IMR-90 (cell line): ENCODE results near the gene SLC35F1. TPM values are rescaled to one million over a fixed set of nuclear protein-coding genes. Genes with fewer than 3 reads are reported as not detected.

Source experiments
- ATAC-seq: fragments of 200-7000 bp; cut with Tn5 transposase; 2 replicates; pipeline ENCODE4 v1.9.1; 2020; ENCODE audit warnings: low read depth, mild to moderate bottlenecking, moderate library complexity
- BruUV-seq: library from RNA; stranded (reverse); fragments of 400-500 nt; replicated peaks from 2 replicates; lab custom pipeline; 2021; lab: Mats Ljungman, UMichigan
- CTCF ChIA-PET: fragments of 300-600 bp; formaldehyde crosslinking; extraction: SDS; loops from one replicate; lab custom pipeline; 2021; ENCODE audit warnings: antibody characterized with exemption; lab: Yijun Ruan, JAX
- POLR2A ChIA-PET: fragments of 300-600 bp; sonication (Branson Sonifier 250); formaldehyde crosslinking; loops from one replicate; lab custom pipeline; 2022; ENCODE audit warnings: antibody characterized with exemption; ENCODE audit not compliant: unreplicated experiment; lab: Charles Lee
- DNase-seq: peaks from one replicate; pipeline ENCODE4 v3.0.0; 2013
- H2AFZ ChIP-seq: replicated peaks from 2 replicates; pipeline ENCODE3; 2013; ENCODE audit warnings: low read length, mild to moderate bottlenecking; ENCODE audit not compliant: poor library complexity
- H2AK5ac ChIP-seq: 2 replicates; pipeline ENCODE4 v1.6.1; 2013; ENCODE audit warnings: low read depth, low read length, inconsistent platforms
- H2AK9ac ChIP-seq: replicated peaks from 2 replicates; pipeline ENCODE3; 2013; ENCODE audit warnings: mild to moderate bottlenecking, low read depth, low read length, moderate library complexity; ENCODE audit not compliant: poor library complexity
- H2BK120ac ChIP-seq: 2 replicates; pipeline ENCODE4 v1.6.1; 2013; ENCODE audit warnings: low read depth, low read length, inconsistent platforms
- H2BK15ac ChIP-seq: 3 replicates; pipeline ENCODE4 v1.6.1; 2013; ENCODE audit warnings: low read depth, low read length, inconsistent platforms
- H2BK20ac ChIP-seq: 2 replicates; pipeline ENCODE4 v1.6.1; 2013; ENCODE audit warnings: low read depth, mild to moderate bottlenecking, inconsistent platforms, low read length, moderate library complexity
- H2BK5ac ChIP-seq: 2 replicates; pipeline ENCODE4 v1.6.1; 2013; ENCODE audit warnings: mild to moderate bottlenecking, low read depth, low read length, inconsistent platforms; ENCODE audit not compliant: poor library complexity, severe bottlenecking
- H3K14ac ChIP-seq: replicated peaks from 2 replicates; pipeline ENCODE4 v1.6.1; 2013; ENCODE audit warnings: low read depth, low read length, inconsistent platforms
- H3K18ac ChIP-seq: 2 replicates; pipeline ENCODE4 v1.6.1; 2013; ENCODE audit warnings: low read depth, low read length, control low read depth
- H3K23ac ChIP-seq: 2 replicates; pipeline ENCODE4 v1.6.1; 2013; ENCODE audit warnings: low read depth, low read length, inconsistent platforms
- H3K27ac ChIP-seq: 2 replicates; pipeline ENCODE4 v1.5.1; 2013; ENCODE audit warnings: mild to moderate bottlenecking, control low read depth, low read length; ENCODE audit not compliant: insufficient read depth
- H3K27me3 ChIP-seq: 2 replicates; pipeline ENCODE4 v1.6.1; 2013; ENCODE audit warnings: low read length; ENCODE audit not compliant: control insufficient read depth, insufficient read depth
- H3K36me3 ChIP-seq: 2 replicates; pipeline ENCODE4 v1.6.1; 2013; ENCODE audit warnings: low read length, mixed read lengths; ENCODE audit not compliant: control insufficient read depth, insufficient read depth
- H3K4ac ChIP-seq: 2 replicates; pipeline ENCODE4 v1.6.1; 2013; ENCODE audit warnings: low read depth, low read length, inconsistent platforms
- H3K4me1 ChIP-seq: 2 replicates; pipeline ENCODE4 v1.6.1; 2013; ENCODE audit warnings: low read length, mixed read lengths; ENCODE audit not compliant: control insufficient read depth, insufficient read depth
- H3K4me2 ChIP-seq: 2 replicates; pipeline ENCODE4 v1.6.1; 2013; ENCODE audit warnings: low read depth, mild to moderate bottlenecking, control low read depth, low read length, moderate library complexity
- H3K4me3 ChIP-seq: 2 replicates; pipeline ENCODE4 v1.5.1; 2013; ENCODE audit warnings: low read depth, mild to moderate bottlenecking, control low read depth, low read length, moderate library complexity; ENCODE audit not compliant: insufficient read depth
- H3K56ac ChIP-seq: 2 replicates; pipeline ENCODE4 v1.6.1; 2013; ENCODE audit warnings: low read length, inconsistent platforms; ENCODE audit not compliant: insufficient read depth; ENCODE audit errors: extremely low read depth
- H3K79me1 ChIP-seq, 2 experiments: 2 replicates each; pipeline ENCODE4 v1.6.1; 2013; ENCODE audit warnings: low read length in 2 of 2, inconsistent platforms in 1 of 2, low read depth in 1 of 2
- H3K9ac ChIP-seq: 2 replicates; pipeline ENCODE4 v1.6.1; 2013; ENCODE audit warnings: low read depth, low read length, control low read depth
- H3K9me1 ChIP-seq: 2 replicates; pipeline ENCODE4 v1.6.1; 2013; ENCODE audit warnings: low read length, inconsistent platforms; ENCODE audit not compliant: insufficient read depth
- H3K9me3 ChIP-seq: 2 replicates; pipeline ENCODE4 v1.6.1; 2013; ENCODE audit warnings: low read length; ENCODE audit not compliant: control insufficient read depth, insufficient read depth
- H4K20me1 ChIP-seq: 2 replicates; pipeline ENCODE4 v1.6.1; 2013; ENCODE audit warnings: low read length, inconsistent platforms; ENCODE audit not compliant: insufficient read depth
- H4K5ac ChIP-seq: 2 replicates; pipeline ENCODE4 v1.6.1; 2013; ENCODE audit warnings: mild to moderate bottlenecking, low read depth, low read length, control low read depth
- H4K8ac ChIP-seq, 2 experiments: 2 replicates each; pipeline ENCODE4 v1.6.1; 2013; ENCODE audit warnings: low read depth in 2 of 2, low read length in 2 of 2, control low read depth in 1 of 2, inconsistent platforms in 1 of 2
- H4K91ac ChIP-seq: 2 replicates; pipeline ENCODE4 v1.6.1; 2013; ENCODE audit warnings: low read depth, low read length, inconsistent platforms; ENCODE audit not compliant: insufficient read depth
- BHLHE40 ChIP-seq: fragments of 150-350 bp; IDR thresholded peaks from 2 replicates; pipeline ENCODE4 v1.6.1; 2016; ENCODE audit warnings: mild to moderate bottlenecking, low read depth, low read length
- CEBPB ChIP-seq: IDR thresholded peaks from 2 replicates; pipeline ENCODE4 v1.6.1; 2012; ENCODE audit warnings: low read depth, low read length, improper control_type of control experiment
- CHD1 ChIP-seq: IDR thresholded peaks from 2 replicates; pipeline ENCODE4 v1.6.1; 2012; ENCODE audit warnings: low read depth, low read length, improper control_type of control experiment
- CTCF ChIP-seq: conservative IDR thresholded peaks from 2 replicates; pipeline ENCODE4 v1.5.1; 2012; ENCODE audit warnings: mild to moderate bottlenecking, low read depth, low read length, improper control_type of control experiment
- ELK1 ChIP-seq: fragments of 150-350 bp; IDR thresholded peaks from 2 replicates; pipeline ENCODE4 v1.6.1; 2016; ENCODE audit warnings: low read depth, mild to moderate bottlenecking, low read length, moderate library complexity, borderline replicate concordance
- FOS ChIP-seq: fragments of 150-350 bp; IDR thresholded peaks from 2 replicates; pipeline ENCODE4 v1.6.1; 2016; ENCODE audit warnings: low read depth, low read length
- MAFK ChIP-seq: IDR thresholded peaks from 2 replicates; pipeline ENCODE4 v1.6.1; 2012; ENCODE audit warnings: low read depth, low read length, improper control_type of control experiment
- MAZ ChIP-seq: IDR thresholded peaks from 2 replicates; pipeline ENCODE4 v1.6.1; 2012; ENCODE audit warnings: low read depth, mild to moderate bottlenecking, low read length, improper control_type of control experiment, moderate library complexity, borderline replicate concordance
- MXI1 ChIP-seq: IDR thresholded peaks from 2 replicates; pipeline ENCODE4 v1.6.1; 2012; ENCODE audit warnings: low read depth, mild to moderate bottlenecking, low read length, moderate library complexity, borderline replicate concordance
- NFE2L2 ChIP-seq: fragments of 150-350 bp; IDR thresholded peaks from 2 replicates; pipeline ENCODE4 v1.6.1; 2016; ENCODE audit warnings: low read depth, mild to moderate bottlenecking, low read length
- POLR2A ChIP-seq: IDR thresholded peaks from 2 replicates; pipeline ENCODE4 v1.6.1; 2012; ENCODE audit warnings: mild to moderate bottlenecking, low read depth, low read length
- RAD21 ChIP-seq: IDR thresholded peaks from 2 replicates; pipeline ENCODE4 v1.6.1; 2012; ENCODE audit warnings: low read length, improper control_type of control experiment
- RCOR1 ChIP-seq: IDR thresholded peaks from 2 replicates; pipeline ENCODE4 v1.6.1; 2012; ENCODE audit warnings: mild to moderate bottlenecking, low read length, improper control_type of control experiment; ENCODE audit not compliant: insufficient replicate concordance
- RFX5 ChIP-seq: IDR thresholded peaks from 2 replicates; pipeline ENCODE4 v1.8.0; 2012; ENCODE audit warnings: low read depth, mild to moderate bottlenecking, low read length, moderate library complexity
- SMC3 ChIP-seq: fragments of 150-350 bp; IDR thresholded peaks from 2 replicates; pipeline ENCODE4 v1.6.1; 2016; ENCODE audit warnings: low read depth, mild to moderate bottlenecking, antibody characterized with exemption, low read length, moderate library complexity
- USF2 ChIP-seq: fragments of 150-350 bp; IDR thresholded peaks from 2 replicates; pipeline ENCODE4 v1.6.1; 2017; ENCODE audit warnings: mild to moderate bottlenecking, antibody characterized with exemption, low read length, low read depth
- WGBS, 2 experiments: methylation state at CpG; one replicate each; pipeline versions ENCODE4 v1.1.5 to v1.1.7; 2013; ENCODE audit warnings: missing lambda C conversion rate in 2 of 2; ENCODE audit not compliant: insufficient read length in 1 of 2; ENCODE audit errors: extremely low coverage in 2 of 2; 5-methylcytosine and 5-hydroxymethylcytosine counted together
- dilution Hi-C: fragments of 300-500 bp; cut with HindIII; formaldehyde crosslinking; loops from one replicate; pipeline ENCODE4 v1.14.3; 2018; ENCODE audit warnings: low sequenced_read_pairs; ENCODE audit not compliant: unreplicated experiment
- in situ Hi-C: fragments of 300-500 bp; cut with MboI; formaldehyde crosslinking; loops from 3 replicates; pipeline ENCODE4 v1.14.3; 2019; ENCODE audit warnings: low sequenced_read_pairs, inconsistent platforms, mixed read lengths
- intact Hi-C: fragments of 100-400 bp; cut with micrococcal nuclease; formaldehyde crosslinking; loops from 2 replicates; pipeline ENCODE4 v1.10.0; 2022
- polyA plus RNA-seq, 3 experiments: library from polyadenylated mRNA; depleted of rRNA; stranded (reverse); fragments of >200 nt; gene quantifications; 2 replicates each; pipeline ENCODE4 v1.2.3, GENCODE V29; 2012; ENCODE audit warnings: low replicate concordance in 1 of 3
- total RNA-seq: library from RNA; depleted of rRNA; stranded (reverse); fragments of >200 nt; gene quantifications from 2 replicates; pipeline ENCODE4 v1.2.3, GENCODE V29; 2012

SLC35F1 gene
- total and polyA plus RNA-seq, 2 of the 4 experiments (the other 2 are of a cell fraction): not detected

- Histone ChIP-seq H2BK120ac (no peak overlapping the region), H3K9ac (no peak overlapping the region), H3K27ac (no peak overlapping the region), H3K79me1 (no peaks in the 10 kb centered on the region), H3K4me1 (no peaks in the 10 kb centered on the region), H3K4me2 (no peak overlapping the region), H4K20me1 (no peaks in the 10 kb centered on the region), H3K14ac (no peak overlapping the region), H3K27me3 (no peaks in the 10 kb centered on the region), H2BK15ac (no peak overlapping the region), H3K4ac (no peak overlapping the region), H3K4me3 (no peak overlapping the region), H2AFZ (no peak overlapping the region), H2AK5ac (no peak overlapping the region), H2BK5ac (no peak overlapping the region), H2AK9ac (no peak overlapping the region), H4K5ac (no peak overlapping the region), H3K23ac (no peak overlapping the region), H3K9me1 (no peaks in the 10 kb centered on the region), H4K91ac (no peak overlapping the region), H3K18ac (no peak overlapping the region), H3K56ac (no peak overlapping the region), H2BK20ac (no peak overlapping the region), H4K8ac (no peak overlapping the region), H3K9me3 (no peaks in the 10 kb centered on the region), H3K36me3 (no peaks in the 10 kb centered on the region)
- ChIA-PET POLR2A (no interaction called here), CTCF (interaction anchor here (0.8 kb wide), 1 partner anchor 9 kb away, joined by 3 read pairs; no protein-coding TSS in a partner anchor)
- no peak for DNase-seq
- TF ChIP-seq MAFK (no peak), MAZ (no peak), NFE2L2 (no peak), BHLHE40 (no peak), RAD21 (no peak), POLR2A (no peak), RFX5 (no peak), FOS (no peak), USF2 (no peak), ELK1 (no peak), CHD1 (no peak), CTCF (no peak), RCOR1 (no peak), SMC3 (no peak), CEBPB (no peak), MXI1 (no peak)
- no TSS peak for BruUV-seq
- no CpG with 5 or more reads among the region's 1 CpG for WGBS, 2 experiments
- dilution Hi-C loops: no loop called here
- intact Hi-C loops: no loop called here
- ATAC-seq: no peak
- in situ Hi-C loops: no loop called here
Observed at GRCh38 chr6:117929501-117929900, 22.4 kb downstream of the SLC35F1 start.
